Measurements from ENCODE around the gene GNMT.

- TF ChIP-seq POLR2A (IDR thresholded peaks at IDR 0.05): no peak
- no peak for TF ChIP-seq CTCF (IDR thresholded peaks at IDR 0.05)
- no peak for TF ChIP-seq EP300 (IDR thresholded peaks at IDR 0.05)
These were observed 6.0 kb downstream of the GNMT start for GRCh38 chr6:42966571-42966970.

All from suprapubic skin (tissue), 3 donors.